A549 treated with Mapracorat at 1 μM for 4 hours (cell line): ENCODE results near the gene KCNRG. TPM values are rescaled to one million over a fixed set of nuclear protein-coding genes. Genes with fewer than 3 reads are reported as not detected.

ENCODE experiments used
- total RNA-seq: library from RNA; stranded (reverse); fragments of 200-300 nt; extraction: Qiagen RNA extraction; gene quantifications from 5 replicates; pipeline ENCODE4 v1.2.3, GENCODE V29; 2022

The KCNRG gene
- total RNA-seq, result 0.43 to 0.78 TPM (median 0.57 TPM) in 5 replicates

DNA sequence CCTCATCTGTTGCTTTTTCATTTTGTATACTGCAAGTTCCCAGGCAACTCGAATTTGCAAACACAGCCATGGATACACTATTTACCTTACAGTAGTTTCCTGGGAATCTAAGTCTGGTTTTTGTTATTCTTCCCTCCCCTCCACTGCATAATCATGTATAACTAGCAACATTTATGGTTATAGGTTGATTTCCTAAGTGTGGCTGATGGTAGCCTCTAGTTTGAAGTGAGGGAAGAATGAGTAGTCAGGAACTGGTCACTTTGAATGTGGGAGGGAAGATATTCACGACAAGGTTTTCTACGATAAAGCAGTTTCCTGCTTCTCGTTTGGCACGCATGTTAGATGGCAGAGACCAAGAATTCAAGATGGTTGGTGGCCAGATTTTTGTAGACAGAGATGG is at the start of gene KCNRG:
KCNRG (plus strand) TSS at position 187 of the 400 bp plus-strand sequence; CDS start at position 237, 50 bp downstream.

DNA sequence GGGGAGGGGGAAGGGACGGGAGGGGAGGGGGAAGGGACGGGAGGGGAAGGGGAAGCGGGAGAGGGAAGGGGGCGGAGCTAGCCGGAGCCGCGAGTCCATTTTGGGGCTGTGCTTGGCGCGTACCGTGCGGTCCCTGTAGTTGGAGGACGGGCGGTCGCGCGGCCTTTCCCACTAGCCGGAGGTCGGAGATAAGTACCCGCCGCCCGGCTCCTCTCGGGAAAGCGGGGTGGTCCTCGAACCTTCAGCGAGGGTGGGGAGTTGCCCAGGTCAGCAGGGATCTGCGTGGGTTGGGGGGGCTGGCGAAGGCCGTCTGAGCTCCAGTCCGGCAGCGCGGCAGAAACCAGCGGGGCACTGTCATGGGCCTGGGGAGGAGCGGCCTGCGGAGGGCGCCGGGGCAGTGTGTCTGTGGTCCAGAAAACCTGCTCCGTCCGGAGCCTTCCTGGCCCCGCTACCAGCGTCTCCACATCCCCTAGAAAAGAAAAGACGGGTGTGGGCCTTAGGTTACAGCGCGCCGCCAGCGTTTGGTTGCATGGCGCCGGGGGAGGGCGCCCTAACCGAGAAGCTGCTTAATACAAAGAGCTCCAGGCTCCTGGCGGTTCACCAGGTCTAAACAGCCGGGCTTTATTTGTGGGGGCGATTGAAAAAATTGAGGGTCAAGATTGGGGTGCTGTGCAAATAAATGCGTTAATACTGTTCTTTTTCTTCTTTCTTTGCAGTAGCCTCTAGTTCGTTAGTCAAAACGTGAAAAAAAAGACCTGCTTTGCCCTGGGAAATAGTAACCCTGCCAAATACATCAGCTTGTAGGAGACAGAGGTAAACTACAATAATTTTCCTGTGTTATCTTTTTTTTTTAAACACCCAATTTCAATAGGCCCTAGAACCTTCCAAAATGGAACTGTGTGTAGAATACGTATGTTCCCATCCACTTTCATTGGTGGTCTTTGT is 18.0 kb upstream of the KCNRG start, which contains the start of gene TRIM13:
TRIM13 (plus strand) TSS at position 92 of the 945 bp plus-strand sequence. CDS start 14,899 bp downstream, outside the sequence.

Other genes with a start within 250 kb of the KCNRG start
- gene KPNA3, start 222.8 kb upstream of the KCNRG start, total RNA-seq, result 27.9 to 32.2 TPM (median 30.7 TPM) in 5 replicates
- 9.8 to 12.8 TPM (median 10.8 TPM) in 5 replicates for gene SPRYD7, start 79.1 kb upstream of the KCNRG start, total RNA-seq
- 15.6 to 18.3 TPM (median 16.0 TPM) in 5 replicates for gene TRIM13, start 18.4 kb upstream of the KCNRG start, total RNA-seq